CD4-positive, alpha-beta T cell treated with Interleukin-17A for 1 hour (primary cell): ENCODE measurements around the gene NUCB1.
"Not testable (repeated sequence)": the region's sequence is repeated elsewhere in the genome, so short reads cannot be mapped to it uniquely, and the experiment has no call there.

Source experiments
- DNase-seq: peaks from one replicate; pipeline ENCODE4 v3.0.0-alpha.2; 2020

The NUCB1 gene

DNA sequence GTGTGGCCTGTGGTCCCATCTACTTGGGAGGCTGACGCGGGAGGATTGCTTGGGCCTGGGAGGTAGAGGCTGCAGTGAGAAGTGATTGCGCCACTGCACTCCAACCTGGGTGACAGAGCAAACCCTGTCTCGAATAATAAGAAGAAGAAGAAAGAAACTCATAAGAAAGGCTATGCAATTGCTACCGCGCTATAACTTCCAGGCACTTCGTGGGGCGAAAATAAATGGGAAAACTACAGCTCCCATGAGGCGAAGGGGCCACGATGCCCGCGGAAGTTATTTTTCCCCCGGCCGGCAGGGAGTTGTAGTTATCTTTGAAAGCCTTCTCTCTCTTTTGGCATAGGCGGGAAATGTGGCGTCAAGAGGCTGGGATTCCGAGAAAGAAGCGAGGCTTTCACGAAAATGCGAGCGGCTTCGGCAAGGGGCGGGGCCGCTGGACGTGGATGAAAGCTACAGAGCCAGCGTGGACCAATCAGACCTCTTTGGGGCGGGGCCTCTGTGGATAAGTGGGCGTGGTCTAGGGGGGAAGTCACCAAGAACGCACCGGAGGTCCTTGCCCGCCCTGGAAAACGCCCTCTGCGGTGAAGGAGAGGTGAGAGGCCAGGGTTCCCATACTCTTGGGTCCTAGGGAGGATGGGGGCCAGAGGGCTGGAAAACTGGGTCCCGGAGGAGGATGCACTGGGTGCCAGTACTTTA lies at the start of gene NUCB1:
Gene NUCB1 (plus strand): TSS at position 532 of the 696 bp plus-strand sequence. CDS start 485 bp downstream, outside the sequence.
- peak; percentile 99 for DNase-seq

DNA sequence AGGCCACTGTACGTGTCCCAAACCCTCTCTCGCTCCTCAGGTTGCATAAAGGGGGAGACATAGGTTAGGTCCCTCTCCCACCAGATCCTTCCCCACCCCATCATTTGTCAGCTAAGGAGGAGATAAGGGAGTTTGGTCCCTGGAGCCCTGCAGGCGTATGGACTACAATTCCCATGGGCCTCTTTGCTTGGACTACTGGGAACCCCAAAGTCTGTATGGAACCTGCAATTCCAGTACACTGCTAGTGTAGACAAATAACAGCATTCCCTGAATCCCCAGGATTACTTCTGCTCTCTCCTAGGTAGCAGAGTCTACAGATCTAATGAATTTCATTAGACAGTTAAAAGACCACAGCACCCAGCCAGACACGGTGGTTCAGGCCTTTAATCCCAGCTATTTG lies 47.8 kb upstream of the NUCB1 start:
- no peak for DNase-seq

DNA sequence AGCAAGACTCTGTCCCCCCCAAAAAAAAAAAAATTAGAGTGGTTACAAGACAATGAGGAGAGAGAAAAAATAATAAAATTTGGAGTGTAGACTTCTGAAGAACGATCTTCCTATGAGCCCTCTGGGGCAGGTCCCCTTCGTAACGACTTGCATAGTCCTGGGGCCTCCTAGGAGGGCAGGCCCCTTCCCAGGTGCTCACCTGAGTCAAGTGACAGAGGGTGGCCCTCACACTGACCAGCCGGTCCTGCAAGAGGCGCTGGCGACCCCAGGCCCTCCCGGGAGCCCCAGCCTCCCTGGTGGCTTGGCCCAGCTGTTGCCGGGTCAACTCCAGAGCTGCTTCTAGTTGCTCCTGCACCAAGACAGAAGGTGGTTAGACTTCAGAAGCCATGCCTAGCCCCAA lies 46.6 kb upstream of the NUCB1 start:
- no peak for DNase-seq

DNA sequence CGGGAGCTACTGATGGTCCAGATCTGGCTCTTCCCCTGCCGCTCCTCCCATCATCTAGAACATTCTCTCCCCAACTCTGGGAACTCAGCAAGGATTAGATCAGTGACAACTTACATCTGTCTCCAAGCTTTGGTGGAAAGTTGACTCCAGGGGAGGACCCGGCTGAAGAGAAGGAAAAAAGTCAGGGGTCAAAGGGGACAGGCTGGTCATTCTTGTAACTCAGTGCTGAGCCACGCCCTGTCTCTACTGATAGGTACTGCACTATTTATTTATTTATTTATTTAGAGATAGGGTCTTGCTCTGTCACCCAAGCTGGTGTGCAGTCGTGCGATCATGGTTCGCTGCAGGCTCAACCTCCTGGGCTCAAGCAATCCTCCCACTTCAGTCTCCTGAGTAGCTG lies 46.0 kb upstream of the NUCB1 start:
- DNase-seq, result no peak

DNA sequence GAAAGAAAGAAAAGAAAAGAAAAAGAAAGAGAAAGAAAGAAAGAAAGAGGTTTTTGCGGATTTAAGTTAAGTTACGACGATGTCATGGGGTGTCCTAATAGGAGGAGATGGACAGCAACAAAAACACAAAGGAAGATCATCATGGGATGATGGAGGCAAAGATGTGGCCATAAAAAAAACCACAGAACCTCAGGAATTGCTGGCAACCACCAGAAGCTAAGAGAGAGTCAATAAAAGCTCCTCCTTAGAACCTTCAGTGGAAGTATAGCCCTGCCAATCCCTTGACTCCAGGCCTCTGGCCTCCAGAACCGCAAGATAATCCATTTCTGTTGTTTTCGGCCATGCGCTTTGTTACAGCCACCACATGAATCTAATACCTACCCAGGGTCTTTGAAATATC lies 43.2 kb upstream of the NUCB1 start:
- DNase-seq, result no peak

DNA sequence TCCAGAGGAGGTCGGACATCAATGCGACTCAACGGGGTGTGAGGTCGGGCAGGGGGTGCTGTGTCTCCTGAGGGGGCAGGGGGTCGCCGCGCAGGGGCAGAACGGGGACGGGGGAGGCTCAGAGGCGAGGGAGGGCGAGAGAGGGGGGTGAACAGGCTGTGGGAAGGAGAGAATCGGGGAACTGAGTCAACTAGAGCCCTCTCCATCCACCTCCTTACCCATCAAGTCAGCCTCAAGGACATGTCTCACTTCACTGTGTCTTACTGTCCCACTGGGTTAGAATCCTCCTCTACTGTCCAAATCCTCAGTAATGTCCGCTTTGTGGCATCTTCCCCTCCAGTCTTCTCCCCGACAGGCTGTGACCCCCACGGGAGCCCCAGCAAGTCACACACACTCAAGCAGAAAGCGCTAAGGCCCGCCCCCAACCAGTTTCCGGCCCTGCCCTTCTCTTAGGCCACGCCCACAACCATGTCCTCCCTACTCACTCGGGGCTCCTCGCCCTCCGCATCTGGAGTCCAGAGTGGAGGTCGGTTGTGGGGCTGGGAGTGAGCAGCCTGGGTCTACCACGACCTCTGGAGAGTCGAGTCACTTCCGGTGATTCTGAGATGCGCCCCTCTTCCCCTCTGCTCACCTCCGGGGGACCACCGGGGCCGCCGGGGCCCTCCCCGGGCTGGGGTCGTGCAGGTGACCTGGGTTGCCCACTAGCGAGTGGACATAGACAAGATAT lies 41.0 kb upstream of the NUCB1 start:
- peak; percentile 90 for DNase-seq

DNA sequence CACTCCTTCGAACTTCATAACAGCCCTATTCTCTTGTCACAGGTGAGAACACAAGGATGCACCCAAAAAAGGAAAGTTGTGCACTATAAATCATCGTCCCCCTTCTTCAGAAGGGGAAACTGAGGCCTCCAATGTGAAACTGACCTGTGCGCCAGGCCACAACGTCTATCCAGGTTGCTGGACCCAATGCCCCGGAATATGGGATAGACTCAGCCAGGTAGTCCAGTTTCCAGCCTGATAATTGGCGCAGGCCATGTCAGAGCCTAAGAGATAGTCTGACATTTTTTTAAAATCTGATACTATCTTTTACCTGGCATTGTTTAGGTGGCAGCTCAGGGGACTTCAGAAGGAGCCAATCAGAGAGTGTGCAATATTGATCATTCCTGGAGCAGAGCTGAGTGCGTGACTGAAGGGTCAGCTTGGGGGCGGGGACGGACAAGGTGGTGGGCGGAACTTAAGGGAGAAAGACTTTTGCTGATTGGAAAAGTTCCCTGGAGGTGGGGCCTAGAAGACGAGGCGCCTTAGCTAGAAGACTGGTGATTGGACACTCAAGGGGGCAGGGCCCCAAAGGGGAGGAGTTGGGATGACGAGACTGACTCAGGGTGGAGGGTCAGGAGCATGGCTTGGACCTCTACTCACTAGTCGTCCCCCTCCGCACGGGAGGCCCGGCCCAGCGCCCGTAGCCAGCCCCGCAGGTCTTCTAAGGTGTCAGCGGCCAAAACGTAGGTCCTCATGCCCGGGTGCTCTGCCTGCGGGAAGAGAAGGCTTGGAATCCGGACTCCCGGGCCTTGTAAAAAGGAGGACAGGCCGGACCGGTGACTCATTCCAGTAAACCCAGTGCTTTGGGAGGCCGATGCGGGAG lies 40.2 kb upstream of the NUCB1 start:
- DNase-seq, result peak; percentile 21

DNA sequence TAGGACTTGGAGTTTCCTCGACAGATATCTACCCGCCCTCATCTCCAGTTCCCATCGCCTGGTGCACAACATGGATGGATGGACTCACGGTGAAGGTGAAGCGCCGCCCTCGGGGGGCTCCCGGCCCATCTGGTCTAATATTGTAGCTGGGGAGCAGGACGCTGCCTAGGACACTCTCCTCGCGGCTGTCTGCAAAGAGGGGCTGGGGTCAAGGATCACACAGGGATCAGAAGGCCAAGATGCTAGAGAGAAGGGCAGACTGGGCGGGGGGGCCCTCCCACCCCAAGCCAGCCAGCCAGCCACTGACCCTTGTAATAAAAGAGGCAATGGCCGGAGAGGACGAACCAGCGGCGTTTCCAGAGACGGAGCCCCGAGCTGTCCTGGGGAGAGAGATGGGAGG lies 38.8 kb upstream of the NUCB1 start:
- DNase-seq, result no peak

DNA sequence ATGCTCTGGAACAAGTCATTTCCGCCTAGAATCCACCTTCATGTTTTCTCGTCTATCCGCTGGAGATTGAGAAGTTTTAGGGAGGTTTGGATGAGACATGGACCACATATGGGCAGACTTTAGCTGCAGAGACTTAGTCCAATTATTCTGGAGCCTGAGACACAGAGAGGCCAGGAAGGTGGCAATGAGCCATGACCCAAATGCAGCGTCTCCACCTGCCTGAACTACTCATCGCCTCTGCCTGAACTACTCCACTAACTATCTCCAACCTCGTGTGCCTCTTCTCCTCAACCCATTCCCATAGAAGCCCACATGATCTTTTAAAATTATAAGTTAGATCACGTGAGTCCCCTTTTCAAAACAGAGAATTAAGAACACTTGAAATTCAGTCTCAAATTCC lies 37.3 kb upstream of the NUCB1 start:
- DNase-seq, result no peak

DNA sequence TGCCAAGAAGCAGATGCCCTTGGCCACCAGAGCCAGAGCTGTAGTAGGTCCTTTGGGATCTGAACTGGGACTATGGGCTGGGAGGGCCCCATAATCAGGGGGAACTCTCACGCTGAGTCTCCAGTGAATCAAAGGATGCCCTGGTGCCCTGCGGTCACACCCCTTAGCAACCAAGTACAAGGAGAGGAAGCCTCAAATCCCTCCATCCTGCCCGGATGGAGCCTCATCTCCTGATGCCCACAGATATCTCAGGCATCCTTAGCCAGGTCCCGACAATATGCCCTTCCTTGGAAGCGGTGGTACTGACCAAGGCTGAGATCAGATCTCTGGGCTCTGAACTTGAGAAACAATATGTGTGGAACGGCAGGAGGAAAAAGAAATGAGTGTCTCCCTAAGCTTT lies 33.4 kb upstream of the NUCB1 start:
- no peak for DNase-seq

DNA sequence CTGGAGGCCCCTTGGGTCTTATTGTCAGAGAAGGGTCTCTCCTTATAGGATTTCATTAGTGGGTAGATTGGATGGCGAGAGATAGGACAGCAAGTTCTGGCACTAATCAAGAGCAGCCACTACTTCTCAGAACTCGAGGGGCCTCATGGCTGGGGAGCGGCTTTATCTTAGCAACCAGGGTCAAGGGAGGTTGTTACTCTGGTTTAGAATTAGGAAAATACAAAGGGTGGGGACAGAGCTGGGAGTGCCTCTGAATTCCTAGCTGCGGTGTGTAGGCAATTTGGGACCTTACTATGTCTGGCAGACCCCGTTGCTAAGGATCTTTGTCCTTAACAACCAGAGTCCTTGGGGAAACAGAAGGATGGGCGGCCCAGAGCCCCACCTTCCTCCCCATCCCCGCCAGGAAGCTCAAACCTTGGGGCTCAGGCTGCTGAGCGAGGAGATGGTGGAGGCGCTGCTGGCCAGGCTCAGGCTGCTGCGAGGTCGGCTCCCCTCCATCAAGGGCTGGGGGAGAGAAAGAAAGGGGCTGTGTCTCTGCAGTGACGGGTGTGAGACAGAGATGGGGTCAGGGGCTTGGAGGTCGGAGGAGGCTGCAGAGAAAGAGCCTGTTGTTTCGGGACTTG lies 32.9 kb upstream of the NUCB1 start:
- no peak for DNase-seq

DNA sequence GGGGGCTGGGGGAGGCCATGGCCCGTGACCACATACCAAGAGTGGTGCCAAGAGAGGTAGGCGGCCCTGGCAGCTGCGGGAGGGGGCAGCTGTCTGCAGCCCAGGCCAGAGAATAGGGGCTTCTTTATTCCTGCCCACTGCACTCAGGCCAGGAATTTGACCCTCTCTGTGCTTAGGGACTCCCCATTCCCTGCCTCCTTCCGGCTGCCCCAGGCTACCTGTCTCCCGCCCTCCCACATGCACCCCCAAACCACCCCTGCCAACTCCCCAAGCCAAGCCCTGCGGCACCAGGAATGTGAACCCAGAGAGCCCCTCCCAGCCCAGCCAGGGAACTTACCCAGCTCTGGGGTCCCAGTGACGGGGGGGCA lies 32.4 kb upstream of the NUCB1 start:
- DNase-seq, result no peak

DNA sequence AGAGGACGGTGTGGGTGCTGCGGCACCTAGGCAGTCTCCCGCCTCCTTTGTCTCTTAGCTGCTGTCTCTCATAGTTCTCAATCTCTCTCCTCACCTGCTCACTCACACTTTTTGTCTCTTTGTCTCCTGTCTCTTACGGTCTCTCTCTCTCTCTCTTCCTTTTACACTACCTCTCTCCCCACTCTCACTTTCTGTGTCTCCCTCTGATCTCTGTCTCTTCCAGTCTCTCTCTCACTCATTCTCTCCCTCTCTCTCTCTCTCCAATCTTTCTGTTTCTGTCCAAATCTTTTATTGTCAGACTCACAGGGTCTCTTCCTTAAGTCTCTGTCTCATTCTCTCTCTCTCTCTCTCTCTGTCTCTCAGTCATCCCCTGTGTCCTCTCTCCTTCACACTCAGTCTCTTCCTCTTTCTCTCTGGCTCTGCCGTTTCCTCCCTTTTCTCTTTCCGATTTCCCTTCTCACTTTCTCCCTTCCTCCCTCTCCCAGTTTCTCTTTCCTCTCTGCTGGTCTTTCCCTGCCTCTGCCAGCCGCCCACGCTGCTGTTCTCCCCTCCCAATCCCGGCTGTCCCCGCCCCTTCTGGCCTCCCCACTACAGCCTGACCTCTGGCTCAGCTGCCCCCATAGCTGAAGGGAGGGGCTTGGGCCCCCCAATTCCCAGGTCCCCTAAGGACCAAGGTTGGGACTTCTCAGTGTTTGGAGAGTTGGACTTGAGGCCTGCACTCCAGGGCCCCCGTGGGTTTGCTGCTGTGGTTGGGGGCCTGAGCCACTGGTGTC lies 31.8 kb upstream of the NUCB1 start, which contains the start of gene PLEKHA4:
Gene PLEKHA4 (minus strand): TSS at position 504 of the 773 bp plus-strand sequence. CDS start 997 bp downstream, outside the sequence.
- no peak for DNase-seq

DNA sequence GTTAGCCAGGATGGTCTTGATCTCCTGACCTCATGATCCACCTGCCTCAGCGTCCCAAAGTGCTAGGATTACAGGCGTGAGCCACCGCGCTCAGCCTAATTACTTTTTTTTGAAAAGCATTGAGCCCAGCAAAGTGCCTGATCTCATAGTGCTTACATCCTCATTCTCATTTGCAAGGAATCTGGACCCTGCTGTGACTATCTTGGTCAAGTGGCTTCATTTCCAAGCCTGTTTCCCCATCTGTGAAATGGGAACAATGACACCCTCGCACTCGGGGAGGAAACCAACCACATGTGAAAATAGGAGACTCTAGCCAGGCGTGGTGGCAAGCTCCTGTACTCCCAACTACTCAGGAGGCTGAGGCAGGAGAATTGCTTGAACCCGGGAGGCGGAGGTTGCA lies 30.1 kb upstream of the NUCB1 start:
- no peak for DNase-seq

DNA sequence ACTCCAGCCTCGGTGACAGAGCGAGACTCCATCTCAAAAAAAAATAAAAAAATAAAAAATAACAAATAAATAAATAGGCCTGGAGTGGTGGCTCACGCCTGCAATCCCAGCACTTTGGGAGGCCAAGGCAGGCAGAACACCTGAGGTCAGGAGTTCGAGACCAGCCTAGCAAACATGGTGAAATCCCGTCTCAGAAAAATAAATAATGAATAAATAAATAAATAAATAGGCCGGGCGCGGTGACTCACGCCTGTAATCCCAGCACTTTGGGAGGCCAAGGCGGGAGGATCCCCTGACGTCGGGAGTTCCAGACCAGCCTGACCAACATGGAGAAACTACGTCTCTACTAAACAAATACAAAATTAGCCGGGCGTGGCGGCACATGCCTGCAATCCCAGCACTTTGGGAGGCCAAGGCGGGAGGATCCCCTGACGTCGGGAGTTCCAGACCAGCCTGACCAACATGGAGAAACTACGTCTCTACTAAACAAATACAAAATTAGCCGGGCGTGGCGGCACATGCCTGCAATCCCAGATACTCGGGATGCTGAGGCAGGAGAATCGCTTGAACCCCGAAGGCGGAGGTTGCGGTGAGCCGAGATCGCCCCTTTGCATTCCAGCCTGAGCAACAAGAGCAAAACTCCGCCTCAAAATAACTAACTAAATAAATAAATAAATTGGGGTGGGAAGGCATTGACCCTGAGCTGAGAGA lies 28.5 kb upstream of the NUCB1 start:
- DNase-seq, result not testable (repeated sequence)

DNA sequence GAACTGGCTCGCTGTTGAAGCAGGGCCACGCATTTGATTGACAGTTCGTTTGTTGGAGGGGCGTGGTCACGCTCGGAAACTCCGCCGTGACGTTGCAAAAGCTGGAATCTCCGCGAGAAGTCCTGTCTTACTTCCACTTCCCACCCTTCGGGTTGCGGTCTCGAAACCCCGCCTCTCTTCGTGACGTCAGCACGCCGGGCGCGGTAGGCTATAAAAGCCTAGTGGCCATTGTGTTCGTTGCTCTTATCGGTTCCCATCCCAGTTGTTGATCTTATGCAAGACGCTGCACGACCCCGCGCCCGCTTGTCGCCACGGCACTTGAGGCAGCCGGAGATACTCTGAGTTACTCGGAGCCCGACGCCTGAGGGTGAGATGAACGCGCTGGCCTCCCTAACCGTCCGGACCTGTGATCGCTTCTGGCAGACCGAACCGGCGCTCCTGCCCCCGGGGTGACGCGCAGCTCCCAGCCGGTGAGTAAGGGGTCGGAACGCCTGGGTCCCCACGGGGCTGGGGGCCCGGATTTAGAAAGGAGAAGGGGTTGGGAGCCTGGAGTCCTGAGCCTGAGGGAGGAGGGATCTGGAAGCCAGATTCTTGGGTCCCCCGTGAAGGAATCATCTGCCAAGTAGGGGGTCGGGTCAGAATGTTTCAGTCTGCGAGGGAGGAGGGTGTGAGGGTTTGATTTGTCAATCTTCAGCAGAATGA lies 27.8 kb upstream of the NUCB1 start, which contains the start of gene PPP1R15A:
Gene PPP1R15A (plus strand): TSS at position 240 of the 702 bp plus-strand sequence. CDS start 813 bp downstream, outside the sequence.
- DNase-seq, result peak; percentile 100

DNA sequence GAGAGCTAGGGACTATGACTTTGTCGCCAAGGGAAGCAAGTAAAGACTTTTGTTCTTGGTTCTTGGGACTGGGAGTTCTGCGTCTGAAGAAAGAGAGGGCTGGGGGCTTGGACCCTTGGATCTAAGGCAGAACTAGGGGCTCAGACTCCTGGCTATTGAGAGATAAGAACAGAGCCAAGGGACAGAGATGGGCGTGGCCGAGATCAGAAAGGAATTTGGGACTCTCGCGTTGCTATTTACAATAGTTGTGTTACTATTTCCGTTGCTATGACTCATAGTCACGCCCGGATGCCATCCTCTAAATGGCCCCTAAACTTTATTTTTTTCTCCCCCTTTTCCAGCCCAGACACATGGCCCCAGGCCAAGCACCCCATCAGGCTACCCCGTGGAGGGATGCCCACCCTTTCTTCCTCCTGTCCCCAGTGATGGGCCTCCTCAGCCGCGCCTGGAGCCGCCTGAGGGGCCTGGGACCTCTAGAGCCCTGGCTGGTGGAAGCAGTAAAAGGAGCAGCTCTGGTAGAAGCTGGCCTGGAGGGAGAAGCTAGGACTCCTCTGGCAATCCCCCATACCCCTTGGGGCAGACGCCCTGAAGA lies 27.1 kb upstream of the NUCB1 start:
- DNase-seq, result peak; percentile 91

DNA sequence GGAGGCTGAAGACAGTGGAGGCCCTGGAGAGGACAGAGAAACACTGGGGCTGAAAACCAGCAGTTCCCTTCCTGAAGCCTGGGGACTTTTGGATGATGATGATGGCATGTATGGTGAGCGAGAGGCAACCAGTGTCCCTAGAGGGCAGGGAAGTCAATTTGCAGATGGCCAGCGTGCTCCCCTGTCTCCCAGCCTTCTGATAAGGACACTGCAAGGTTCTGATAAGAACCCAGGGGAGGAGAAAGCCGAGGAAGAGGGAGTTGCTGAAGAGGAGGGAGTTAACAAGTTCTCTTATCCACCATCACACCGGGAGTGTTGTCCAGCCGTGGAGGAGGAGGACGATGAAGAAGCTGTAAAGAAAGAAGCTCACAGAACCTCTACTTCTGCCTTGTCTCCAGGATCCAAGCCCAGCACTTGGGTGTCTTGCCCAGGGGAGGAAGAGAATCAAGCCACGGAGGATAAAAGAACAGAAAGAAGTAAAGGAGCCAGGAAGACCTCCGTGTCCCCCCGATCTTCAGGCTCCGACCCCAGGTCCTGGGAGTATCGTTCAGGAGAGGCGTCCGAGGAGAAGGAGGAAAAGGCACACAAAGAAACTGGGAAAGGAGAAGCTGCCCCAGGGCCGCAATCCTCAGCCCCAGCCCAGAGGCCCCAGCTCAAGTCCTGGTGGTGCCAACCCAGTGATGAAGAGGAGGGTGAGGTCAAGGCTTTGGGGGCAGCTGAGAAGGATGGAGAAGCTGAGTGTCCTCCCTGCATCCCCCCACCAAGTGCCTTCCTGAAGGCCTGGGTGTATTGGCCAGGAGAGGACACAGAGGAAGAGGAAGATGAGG lies 26.4 kb upstream of the NUCB1 start:
- DNase-seq, result peak; percentile 43
